Nephron progenitor cell (in vitro differentiated cells): ENCODE data around the gene BIRC3.
A peak's percentile ranks its signal among the peaks of the same experiment; 100 is the strongest.

ENCODE experiments used
- DNase-seq: peaks from one replicate; pipeline ENCODE4 v3.0.0; 2021
- H3K27ac Mint-ChIP-seq: 2 replicates; pipeline ENCODE4 v1.8.0; 2021; ENCODE audit warnings: mild to moderate bottlenecking, moderate library complexity, mixed read lengths
- H3K27me3 Mint-ChIP-seq: 2 replicates; pipeline ENCODE4 v1.8.0; 2021; ENCODE audit warnings: mild to moderate bottlenecking, low read depth, mixed read lengths; ENCODE audit not compliant: poor library complexity
- H3K36me3 Mint-ChIP-seq: 2 replicates; pipeline ENCODE4 v1.8.0; 2021; ENCODE audit warnings: low read depth, mixed read lengths
- H3K4me1 Mint-ChIP-seq: 2 replicates; pipeline ENCODE4 v1.8.0; 2021; ENCODE audit warnings: mixed read lengths
- H3K4me3 Mint-ChIP-seq: 2 replicates; pipeline ENCODE4 v1.8.0; 2021; ENCODE audit warnings: mild to moderate bottlenecking, moderate library complexity, mixed read lengths
- H3K9me3 Mint-ChIP-seq: 2 replicates; pipeline ENCODE4 v1.8.0; 2021; ENCODE audit warnings: mild to moderate bottlenecking, moderate library complexity, mixed read lengths
- CTCF ChIP-seq: fragments of 200-600 bp; sonication (generic); IDR thresholded peaks from 2 replicates; pipeline ENCODE4 v1.5.0; 2021; ENCODE audit warnings: antibody characterized with exemption

BIRC3 gene

GRCh38 chr11:102307727-102308038 lies 9.6 kb upstream of the BIRC3 start:
- TF ChIP-seq CTCF, result no peak

GRCh38 chr11:102309621-102310541 lies 7.4 kb upstream of the BIRC3 start:
- Mint-ChIP-seq H3K4me3 (no peak overlapping the region), H3K4me1 (peaks cover 5% of the 10 kb centered on the region), H3K36me3 (no peaks in the 10 kb centered on the region), H3K27ac (no peak overlapping the region), H3K27me3 (peaks cover 11% of the 10 kb centered on the region), H3K9me3 (peaks cover 6% of the 10 kb centered on the region)
- no peak for DNase-seq
- TF ChIP-seq CTCF, result peak; percentile 12

More at GRCh38 chr11:102307727-102308038, 9.6 kb upstream of the BIRC3 start:
- peaks cover 6% of the 10 kb centered on the region for H3K27me3 Mint-ChIP-seq
- DNase-seq, result no peak
- H3K9me3 Mint-ChIP-seq, result peaks cover 13% of the 10 kb centered on the region
- no peak overlapping the region for H3K4me3 Mint-ChIP-seq
- no peak overlapping the region for H3K27ac Mint-ChIP-seq
- peaks cover 5% of the 10 kb centered on the region for H3K4me1 Mint-ChIP-seq
- H3K36me3 Mint-ChIP-seq, result peaks cover 4% of the 10 kb centered on the region

- DNase-seq, result no peak
- Mint-ChIP-seq H3K27ac (no peak overlapping the region), H3K9me3 (peaks cover 6% of the 10 kb centered on the region), H3K27me3 (peaks cover 24% of the 10 kb centered on the region), H3K4me3 (no peak overlapping the region), H3K4me1 (peaks cover 14% of the 10 kb centered on the region), H3K36me3 (no peaks in the 10 kb centered on the region)
- TF ChIP-seq CTCF, result no peak
These were observed 4.6 kb upstream of the BIRC3 start for GRCh38 chr11:102312667-102313066.

DNA sequence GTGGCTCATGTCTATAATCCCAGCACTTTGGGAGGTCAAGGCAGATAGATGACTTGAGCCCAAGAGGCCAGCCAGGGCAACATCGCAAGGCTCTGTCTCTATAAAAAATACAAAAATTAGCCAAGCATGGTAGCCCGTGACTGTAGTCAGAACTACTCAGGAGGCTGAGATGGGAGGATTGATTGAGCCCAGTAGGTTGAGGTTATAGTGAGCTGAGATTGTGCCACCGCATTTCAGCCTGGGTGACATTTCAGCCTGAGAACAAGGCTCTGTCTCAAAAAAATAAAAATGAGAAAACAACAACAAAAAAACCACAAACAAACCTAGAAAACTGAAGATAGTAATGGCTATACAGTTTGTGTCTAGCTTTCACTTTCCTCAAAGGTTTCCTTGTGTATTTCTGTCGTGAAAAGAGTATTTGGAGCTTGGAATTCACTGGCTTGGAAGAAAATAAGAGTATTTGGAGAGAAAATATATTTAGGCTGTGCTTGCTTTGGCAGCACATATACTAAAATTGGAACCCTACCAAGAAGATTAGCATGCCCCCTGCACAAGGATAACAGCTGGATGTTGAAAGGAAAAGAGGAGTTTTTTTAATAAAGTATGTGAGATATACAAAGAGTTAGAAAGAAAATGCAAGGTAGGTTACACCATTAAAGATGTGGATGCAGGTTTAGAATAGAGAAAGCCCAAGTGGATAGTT lies 3.9 kb upstream of the BIRC3 start:
- H3K27me3 Mint-ChIP-seq, result peaks cover 28% of the 10 kb centered on the region
- peaks cover 14% of the 10 kb centered on the region for H3K4me1 Mint-ChIP-seq
- no peaks in the 10 kb centered on the region for H3K36me3 Mint-ChIP-seq
- no peak overlapping the region for H3K27ac Mint-ChIP-seq
- H3K9me3 Mint-ChIP-seq, result peaks cover 6% of the 10 kb centered on the region
- DNase-seq, result no peak
- no peak for TF ChIP-seq CTCF
- no peak overlapping the region for H3K4me3 Mint-ChIP-seq

DNA sequence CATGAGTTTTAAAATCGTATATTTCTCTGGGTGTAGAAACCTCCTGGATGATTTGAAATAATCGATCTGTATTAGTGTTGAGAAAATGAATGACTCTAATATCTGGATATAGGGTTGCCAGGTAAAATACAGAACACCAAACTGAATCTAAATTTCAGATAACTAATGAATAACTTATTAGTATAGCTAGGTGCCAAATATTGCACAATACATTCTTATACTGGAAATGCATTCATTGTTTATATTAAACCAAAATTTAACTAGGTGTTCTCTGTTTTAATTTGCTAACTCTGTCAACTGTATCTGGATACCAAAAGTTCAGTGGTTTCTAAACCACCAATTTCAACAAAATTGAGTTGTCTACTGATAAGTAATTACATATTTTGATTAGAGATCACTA lies 2.5 kb upstream of the BIRC3 start:
- Mint-ChIP-seq H3K4me3 (no peak overlapping the region), H3K27me3 (peaks cover 41% of the 10 kb centered on the region), H3K9me3 (peaks cover 2% of the 10 kb centered on the region), H3K27ac (no peak overlapping the region), H3K4me1 (peaks cover 14% of the 10 kb centered on the region), H3K36me3 (no peaks in the 10 kb centered on the region)
- no peak for TF ChIP-seq CTCF
- DNase-seq, result no peak
